ENCODE measurements around the gene CNTN5.

DNA sequence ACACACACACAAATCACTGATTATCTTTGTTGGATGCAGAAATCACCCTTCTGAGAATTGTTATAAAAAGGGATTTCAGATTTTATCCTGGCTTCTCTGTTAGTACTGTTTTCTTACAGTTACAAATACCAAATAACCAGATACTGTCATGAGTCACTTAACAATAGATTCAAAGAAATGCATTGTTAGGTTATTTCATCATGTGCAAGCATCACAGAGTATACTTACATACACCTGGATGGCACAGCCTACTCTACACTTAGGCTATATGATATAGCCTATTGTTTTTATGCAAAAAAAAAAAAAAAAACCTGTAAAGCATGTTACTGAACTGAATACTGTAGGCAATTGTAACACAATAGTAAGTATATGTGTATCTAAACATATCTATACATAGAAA is 1347.1 kb downstream of the CNTN5 start:
- TF ChIP-seq, protein P1, sequence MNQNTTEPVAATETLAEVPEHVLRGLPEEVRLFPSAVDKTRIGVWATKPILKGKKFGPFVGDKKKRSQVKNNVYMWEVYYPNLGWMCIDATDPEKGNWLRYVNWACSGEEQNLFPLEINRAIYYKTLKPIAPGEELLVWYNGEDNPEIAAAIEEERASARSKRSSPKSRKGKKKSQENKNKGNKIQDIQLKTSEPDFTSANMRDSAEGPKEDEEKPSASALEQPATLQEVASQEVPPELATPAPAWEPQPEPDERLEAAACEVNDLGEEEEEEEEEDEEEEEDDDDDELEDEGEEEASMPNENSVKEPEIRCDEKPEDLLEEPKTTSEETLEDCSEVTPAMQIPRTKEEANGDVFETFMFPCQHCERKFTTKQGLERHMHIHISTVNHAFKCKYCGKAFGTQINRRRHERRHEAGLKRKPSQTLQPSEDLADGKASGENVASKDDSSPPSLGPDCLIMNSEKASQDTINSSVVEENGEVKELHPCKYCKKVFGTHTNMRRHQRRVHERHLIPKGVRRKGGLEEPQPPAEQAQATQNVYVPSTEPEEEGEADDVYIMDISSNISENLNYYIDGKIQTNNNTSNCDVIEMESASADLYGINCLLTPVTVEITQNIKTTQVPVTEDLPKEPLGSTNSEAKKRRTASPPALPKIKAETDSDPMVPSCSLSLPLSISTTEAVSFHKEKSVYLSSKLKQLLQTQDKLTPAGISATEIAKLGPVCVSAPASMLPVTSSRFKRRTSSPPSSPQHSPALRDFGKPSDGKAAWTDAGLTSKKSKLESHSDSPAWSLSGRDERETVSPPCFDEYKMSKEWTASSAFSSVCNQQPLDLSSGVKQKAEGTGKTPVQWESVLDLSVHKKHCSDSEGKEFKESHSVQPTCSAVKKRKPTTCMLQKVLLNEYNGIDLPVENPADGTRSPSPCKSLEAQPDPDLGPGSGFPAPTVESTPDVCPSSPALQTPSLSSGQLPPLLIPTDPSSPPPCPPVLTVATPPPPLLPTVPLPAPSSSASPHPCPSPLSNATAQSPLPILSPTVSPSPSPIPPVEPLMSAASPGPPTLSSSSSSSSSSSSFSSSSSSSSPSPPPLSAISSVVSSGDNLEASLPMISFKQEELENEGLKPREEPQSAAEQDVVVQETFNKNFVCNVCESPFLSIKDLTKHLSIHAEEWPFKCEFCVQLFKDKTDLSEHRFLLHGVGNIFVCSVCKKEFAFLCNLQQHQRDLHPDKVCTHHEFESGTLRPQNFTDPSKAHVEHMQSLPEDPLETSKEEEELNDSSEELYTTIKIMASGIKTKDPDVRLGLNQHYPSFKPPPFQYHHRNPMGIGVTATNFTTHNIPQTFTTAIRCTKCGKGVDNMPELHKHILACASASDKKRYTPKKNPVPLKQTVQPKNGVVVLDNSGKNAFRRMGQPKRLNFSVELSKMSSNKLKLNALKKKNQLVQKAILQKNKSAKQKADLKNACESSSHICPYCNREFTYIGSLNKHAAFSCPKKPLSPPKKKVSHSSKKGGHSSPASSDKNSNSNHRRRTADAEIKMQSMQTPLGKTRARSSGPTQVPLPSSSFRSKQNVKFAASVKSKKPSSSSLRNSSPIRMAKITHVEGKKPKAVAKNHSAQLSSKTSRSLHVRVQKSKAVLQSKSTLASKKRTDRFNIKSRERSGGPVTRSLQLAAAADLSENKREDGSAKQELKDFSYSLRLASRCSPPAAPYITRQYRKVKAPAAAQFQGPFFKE (tag by site-specific recombination; IDR thresholded peaks at IDR 0.05; ENCODE audit: borderline replicate concordance): no peak
- TF ChIP-seq ZNF223 (tag by site-specific recombination; IDR thresholded peaks at IDR 0.05) (no peak), HOXC10 (CRISPR knock-in tag; IDR thresholded peaks at IDR 0.05) (no peak)
- TF ChIP-seq, protein P2, sequence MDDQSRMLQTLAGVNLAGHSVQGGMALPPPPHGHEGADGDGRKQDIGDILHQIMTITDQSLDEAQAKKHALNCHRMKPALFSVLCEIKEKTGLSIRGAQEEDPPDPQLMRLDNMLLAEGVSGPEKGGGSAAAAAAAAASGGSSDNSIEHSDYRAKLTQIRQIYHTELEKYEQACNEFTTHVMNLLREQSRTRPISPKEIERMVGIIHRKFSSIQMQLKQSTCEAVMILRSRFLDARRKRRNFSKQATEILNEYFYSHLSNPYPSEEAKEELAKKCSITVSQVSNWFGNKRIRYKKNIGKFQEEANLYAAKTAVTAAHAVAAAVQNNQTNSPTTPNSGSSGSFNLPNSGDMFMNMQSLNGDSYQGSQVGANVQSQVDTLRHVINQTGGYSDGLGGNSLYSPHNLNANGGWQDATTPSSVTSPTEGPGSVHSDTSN (CRISPR knock-in tag; IDR thresholded peaks at IDR 0.05): no peak
- TF ChIP-seq, protein P3, sequence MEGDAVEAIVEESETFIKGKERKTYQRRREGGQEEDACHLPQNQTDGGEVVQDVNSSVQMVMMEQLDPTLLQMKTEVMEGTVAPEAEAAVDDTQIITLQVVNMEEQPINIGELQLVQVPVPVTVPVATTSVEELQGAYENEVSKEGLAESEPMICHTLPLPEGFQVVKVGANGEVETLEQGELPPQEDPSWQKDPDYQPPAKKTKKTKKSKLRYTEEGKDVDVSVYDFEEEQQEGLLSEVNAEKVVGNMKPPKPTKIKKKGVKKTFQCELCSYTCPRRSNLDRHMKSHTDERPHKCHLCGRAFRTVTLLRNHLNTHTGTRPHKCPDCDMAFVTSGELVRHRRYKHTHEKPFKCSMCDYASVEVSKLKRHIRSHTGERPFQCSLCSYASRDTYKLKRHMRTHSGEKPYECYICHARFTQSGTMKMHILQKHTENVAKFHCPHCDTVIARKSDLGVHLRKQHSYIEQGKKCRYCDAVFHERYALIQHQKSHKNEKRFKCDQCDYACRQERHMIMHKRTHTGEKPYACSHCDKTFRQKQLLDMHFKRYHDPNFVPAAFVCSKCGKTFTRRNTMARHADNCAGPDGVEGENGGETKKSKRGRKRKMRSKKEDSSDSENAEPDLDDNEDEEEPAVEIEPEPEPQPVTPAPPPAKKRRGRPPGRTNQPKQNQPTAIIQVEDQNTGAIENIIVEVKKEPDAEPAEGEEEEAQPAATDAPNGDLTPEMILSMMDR (tag by site-specific recombination; IDR thresholded peaks at IDR 0.05): no peak
- TF ChIP-seq, protein P4, sequence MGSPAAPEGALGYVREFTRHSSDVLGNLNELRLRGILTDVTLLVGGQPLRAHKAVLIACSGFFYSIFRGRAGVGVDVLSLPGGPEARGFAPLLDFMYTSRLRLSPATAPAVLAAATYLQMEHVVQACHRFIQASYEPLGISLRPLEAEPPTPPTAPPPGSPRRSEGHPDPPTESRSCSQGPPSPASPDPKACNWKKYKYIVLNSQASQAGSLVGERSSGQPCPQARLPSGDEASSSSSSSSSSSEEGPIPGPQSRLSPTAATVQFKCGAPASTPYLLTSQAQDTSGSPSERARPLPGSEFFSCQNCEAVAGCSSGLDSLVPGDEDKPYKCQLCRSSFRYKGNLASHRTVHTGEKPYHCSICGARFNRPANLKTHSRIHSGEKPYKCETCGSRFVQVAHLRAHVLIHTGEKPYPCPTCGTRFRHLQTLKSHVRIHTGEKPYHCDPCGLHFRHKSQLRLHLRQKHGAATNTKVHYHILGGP (tag by site-specific recombination; IDR thresholded peaks at IDR 0.05): no peak
- TF ChIP-seq, protein P5, sequence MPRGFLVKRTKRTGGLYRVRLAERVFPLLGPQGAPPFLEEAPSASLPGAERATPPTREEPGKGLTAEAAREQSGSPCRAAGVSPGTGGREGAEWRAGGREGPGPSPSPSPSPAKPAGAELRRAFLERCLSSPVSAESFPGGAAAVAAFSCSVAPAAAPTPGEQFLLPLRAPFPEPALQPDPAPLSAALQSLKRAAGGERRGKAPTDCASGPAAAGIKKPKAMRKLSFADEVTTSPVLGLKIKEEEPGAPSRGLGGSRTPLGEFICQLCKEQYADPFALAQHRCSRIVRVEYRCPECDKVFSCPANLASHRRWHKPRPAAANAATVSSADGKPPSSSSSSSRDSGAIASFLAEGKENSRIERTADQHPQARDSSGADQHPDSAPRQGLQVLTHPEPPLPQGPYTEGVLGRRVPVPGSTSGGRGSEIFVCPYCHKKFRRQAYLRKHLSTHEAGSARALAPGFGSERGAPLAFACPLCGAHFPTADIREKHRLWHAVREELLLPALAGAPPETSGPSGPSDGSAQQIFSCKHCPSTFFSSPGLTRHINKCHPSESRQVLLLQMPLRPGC (tag by site-specific recombination; IDR thresholded peaks at IDR 0.05): no peak
- TF ChIP-seq, protein P6, sequence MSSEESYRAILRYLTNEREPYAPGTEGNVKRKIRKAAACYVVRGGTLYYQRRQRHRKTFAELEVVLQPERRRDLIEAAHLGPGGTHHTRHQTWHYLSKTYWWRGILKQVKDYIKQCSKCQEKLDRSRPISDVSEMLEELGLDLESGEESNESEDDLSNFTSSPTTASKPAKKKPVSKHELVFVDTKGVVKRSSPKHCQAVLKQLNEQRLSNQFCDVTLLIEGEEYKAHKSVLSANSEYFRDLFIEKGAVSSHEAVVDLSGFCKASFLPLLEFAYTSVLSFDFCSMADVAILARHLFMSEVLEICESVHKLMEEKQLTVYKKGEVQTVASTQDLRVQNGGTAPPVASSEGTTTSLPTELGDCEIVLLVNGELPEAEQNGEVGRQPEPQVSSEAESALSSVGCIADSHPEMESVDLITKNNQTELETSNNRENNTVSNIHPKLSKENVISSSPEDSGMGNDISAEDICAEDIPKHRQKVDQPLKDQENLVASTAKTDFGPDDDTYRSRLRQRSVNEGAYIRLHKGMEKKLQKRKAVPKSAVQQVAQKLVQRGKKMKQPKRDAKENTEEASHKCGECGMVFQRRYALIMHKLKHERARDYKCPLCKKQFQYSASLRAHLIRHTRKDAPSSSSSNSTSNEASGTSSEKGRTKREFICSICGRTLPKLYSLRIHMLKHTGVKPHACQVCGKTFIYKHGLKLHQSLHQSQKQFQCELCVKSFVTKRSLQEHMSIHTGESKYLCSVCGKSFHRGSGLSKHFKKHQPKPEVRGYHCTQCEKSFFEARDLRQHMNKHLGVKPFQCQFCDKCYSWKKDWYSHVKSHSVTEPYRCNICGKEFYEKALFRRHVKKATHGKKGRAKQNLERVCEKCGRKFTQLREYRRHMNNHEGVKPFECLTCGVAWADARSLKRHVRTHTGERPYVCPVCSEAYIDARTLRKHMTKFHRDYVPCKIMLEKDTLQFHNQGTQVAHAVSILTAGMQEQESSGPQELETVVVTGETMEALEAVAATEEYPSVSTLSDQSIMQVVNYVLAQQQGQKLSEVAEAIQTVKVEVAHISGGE (tag by site-specific recombination; conservative IDR thresholded peaks at IDR 0.05; ENCODE audit: low read depth): no peak

All from HEK293 (cell line).